H9 (cell line): ENCODE results near the gene LRCOL1. TPM values are rescaled to one million over a fixed set of nuclear protein-coding genes. Genes with fewer than 3 reads are reported as not detected.

Experiments used
- DNase-seq: peaks from one replicate; pipeline ENCODE4 v3.0.0-alpha.2; 2017
- H2AFZ ChIP-seq: one replicate; pipeline ENCODE4 v1.6.1; 2013; ENCODE audit warnings: mild to moderate bottlenecking, low read length, control low read depth, moderate library complexity
- H2AK5ac ChIP-seq: 2 replicates; pipeline ENCODE4 v1.6.1; 2013; ENCODE audit warnings: low read length, control low read depth, mixed read lengths; ENCODE audit not compliant: insufficient read length
- H2BK120ac ChIP-seq: one replicate; pipeline ENCODE4 v1.6.1; 2013; ENCODE audit warnings: low read depth, mild to moderate bottlenecking, low read length, control low read depth, inconsistent platforms; ENCODE audit not compliant: poor library complexity, severe bottlenecking
- H2BK12ac ChIP-seq: 2 replicates; pipeline ENCODE4 v1.6.1; 2013; ENCODE audit warnings: low read length, control low read depth, mixed read lengths, low read depth; ENCODE audit not compliant: insufficient read length
- H2BK15ac ChIP-seq: 2 replicates; pipeline ENCODE4 v1.6.1; 2013; ENCODE audit warnings: low read depth, low read length, control low read depth
- H2BK20ac ChIP-seq: one replicate; pipeline ENCODE4 v1.6.1; 2013; ENCODE audit warnings: low read depth, mild to moderate bottlenecking, low read length, control low read depth, inconsistent platforms; ENCODE audit not compliant: poor library complexity, severe bottlenecking
- H2BK5ac ChIP-seq: 2 replicates; pipeline ENCODE4 v1.6.1; 2013; ENCODE audit warnings: low read length, control low read depth, mixed read lengths; ENCODE audit not compliant: insufficient read length
- H3K14ac ChIP-seq: 2 replicates; pipeline ENCODE4 v1.6.1; 2013; ENCODE audit warnings: low read length, control low read depth; ENCODE audit not compliant: insufficient read depth
- H3K18ac ChIP-seq: 2 replicates; pipeline ENCODE4 v1.6.1; 2013; ENCODE audit warnings: low read depth, mild to moderate bottlenecking, mixed read lengths, low read length, control low read depth; ENCODE audit not compliant: insufficient read length
- H3K23ac ChIP-seq: 2 replicates; pipeline ENCODE4 v1.6.1; 2013; ENCODE audit warnings: low read length, control low read depth, mixed read lengths, low read depth; ENCODE audit not compliant: insufficient read length
- H3K23me2 ChIP-seq: 2 replicates; pipeline ENCODE4 v1.6.1; 2013; ENCODE audit warnings: low read depth, mild to moderate bottlenecking, mixed read lengths, low read length, control low read depth; ENCODE audit not compliant: insufficient read length, poor library complexity, severe bottlenecking
- H3K27ac ChIP-seq: 2 replicates; pipeline ENCODE4 v1.5.1; 2013; ENCODE audit warnings: low read length, control low read depth, mixed read lengths, low read depth; ENCODE audit not compliant: insufficient read length
- H3K27me3 ChIP-seq: 2 replicates; pipeline ENCODE4 v1.6.1; 2013; ENCODE audit warnings: low read length, control low read depth, inconsistent platforms; ENCODE audit not compliant: insufficient read depth
- H3K4ac ChIP-seq: 2 replicates; pipeline ENCODE4 v1.6.1; 2013; ENCODE audit warnings: low read depth, mild to moderate bottlenecking, control low read depth, inconsistent platforms, low read length, moderate library complexity
- H3K4me1 ChIP-seq: 2 replicates; pipeline ENCODE4 v1.6.1; 2013; ENCODE audit warnings: low read length, control low read depth, inconsistent platforms; ENCODE audit not compliant: insufficient read depth
- H3K4me2 ChIP-seq: 2 replicates; pipeline ENCODE4 v1.6.1; 2013; ENCODE audit warnings: low read length, control low read depth, mixed read lengths; ENCODE audit not compliant: insufficient read length, insufficient read depth
- H3K56ac ChIP-seq: 2 replicates; pipeline ENCODE4 v1.6.1; 2013; ENCODE audit warnings: low read depth, mild to moderate bottlenecking, mixed read lengths, low read length, control low read depth; ENCODE audit not compliant: insufficient read length
- H3K79me1 ChIP-seq: 2 replicates; pipeline ENCODE4 v1.6.1; 2013; ENCODE audit warnings: low read depth, mild to moderate bottlenecking, moderate library complexity, low read length, control low read depth, inconsistent platforms; ENCODE audit not compliant: insufficient read depth, poor library complexity, severe bottlenecking
- H3K79me2 ChIP-seq: 2 replicates; pipeline ENCODE4 v1.6.1; 2013; ENCODE audit warnings: low read length, control low read depth, inconsistent platforms; ENCODE audit not compliant: insufficient read depth
- H3K9ac ChIP-seq: 2 replicates; pipeline ENCODE4 v1.6.1; 2013; ENCODE audit warnings: low read length, control low read depth, mixed read lengths; ENCODE audit not compliant: insufficient read length; ENCODE audit errors: extremely low read depth
- H3K9me3 ChIP-seq: one replicate; pipeline ENCODE4 v1.6.1; 2013; ENCODE audit warnings: low read depth, low read length, inconsistent platforms; ENCODE audit not compliant: control insufficient read depth
- H3T11ph ChIP-seq: one replicate; pipeline ENCODE4 v1.6.1; 2013; ENCODE audit warnings: mild to moderate bottlenecking, low read length, control low read depth, inconsistent platforms
- H4K20me1 ChIP-seq: one replicate; pipeline ENCODE4 v1.6.1; 2013; ENCODE audit not compliant: control insufficient read depth, insufficient read length, insufficient read depth
- H4K5ac ChIP-seq: 2 replicates; pipeline ENCODE4 v1.6.1; 2013; ENCODE audit warnings: low read depth, mild to moderate bottlenecking, mixed read lengths, low read length, control low read depth; ENCODE audit not compliant: insufficient read length
- H4K8ac ChIP-seq: replicated peaks from 2 replicates; pipeline ENCODE4 v1.6.1; 2013; ENCODE audit warnings: low read length, control low read depth, mixed read lengths, low read depth; ENCODE audit not compliant: insufficient read length
- H4K91ac ChIP-seq: 2 replicates; pipeline ENCODE4 v1.6.1; 2013; ENCODE audit warnings: low read depth, mild to moderate bottlenecking, moderate library complexity, mixed read lengths, low read length, control low read depth; ENCODE audit not compliant: insufficient read length
- H3K27ac Mint-ChIP-seq, 3 experiments: 2 replicates in 2 of 3; 3 replicates in 1 of 3; pipeline ENCODE4 v1.8.0; 2020 to 2021; ENCODE audit warnings: mixed read lengths in 3 of 3, mild to moderate bottlenecking in 1 of 3, moderate library complexity in 1 of 3
- H3K27me3 Mint-ChIP-seq: 2 replicates; pipeline ENCODE4 v1.8.0; 2021; ENCODE audit warnings: low read depth, mild to moderate bottlenecking, moderate library complexity, mixed read lengths
- H3K36me3 Mint-ChIP-seq, 3 experiments: 2 replicates in 2 of 3; 3 replicates in 1 of 3; pipeline ENCODE4 v1.8.0; 2020 to 2021; ENCODE audit warnings: low read depth in 3 of 3, mixed read lengths in 3 of 3; ENCODE audit not compliant: insufficient read depth in 1 of 3
- H3K4me1 Mint-ChIP-seq, 2 experiments: 2 replicates each; pipeline ENCODE4 v1.8.0; 2020; ENCODE audit warnings: mixed read lengths in 2 of 2
- H3K4me3 Mint-ChIP-seq, 2 experiments: 2 replicates in 1 of 2; 3 replicates in 1 of 2; pipeline ENCODE4 v1.8.0; 2020 to 2021; ENCODE audit warnings: mild to moderate bottlenecking in 2 of 2, mixed read lengths in 2 of 2, moderate library complexity in 1 of 2
- H3K9me3 Mint-ChIP-seq, 2 experiments: 2 replicates in 1 of 2; 3 replicates in 1 of 2; pipeline ENCODE4 v1.8.0; 2020; ENCODE audit warnings: mild to moderate bottlenecking in 2 of 2, mixed read lengths in 2 of 2, moderate library complexity in 1 of 2
- WGBS: extraction: QIAGEN DNeasy Blood & Tissue Kit; methylation state at CpG from one replicate; pipeline ENCODE4 v1.1.7; 2013; ENCODE audit warnings: missing lambda C conversion rate, low lambda C conversion rate, mixed read lengths; ENCODE audit not compliant: insufficient read length; ENCODE audit errors: extremely low coverage; 5-methylcytosine and 5-hydroxymethylcytosine counted together
- total RNA-seq: library from RNA; stranded (reverse); gene quantifications from 2 replicates; pipeline ENCODE4 v1.2.1, GENCODE V29; 2021
- TF ChIP-seq, protein P1 (sequence below): fragments of 200-600 bp; sonication (generic); conservative IDR thresholded peaks from 3 replicates; pipeline ENCODE4 v1.8.0; 2021; ENCODE audit warnings: antibody characterized with exemption, mild to moderate bottlenecking

Gene LRCOL1
- total RNA-seq, 1 experiment from 2014 or later, result not detected

DNA sequence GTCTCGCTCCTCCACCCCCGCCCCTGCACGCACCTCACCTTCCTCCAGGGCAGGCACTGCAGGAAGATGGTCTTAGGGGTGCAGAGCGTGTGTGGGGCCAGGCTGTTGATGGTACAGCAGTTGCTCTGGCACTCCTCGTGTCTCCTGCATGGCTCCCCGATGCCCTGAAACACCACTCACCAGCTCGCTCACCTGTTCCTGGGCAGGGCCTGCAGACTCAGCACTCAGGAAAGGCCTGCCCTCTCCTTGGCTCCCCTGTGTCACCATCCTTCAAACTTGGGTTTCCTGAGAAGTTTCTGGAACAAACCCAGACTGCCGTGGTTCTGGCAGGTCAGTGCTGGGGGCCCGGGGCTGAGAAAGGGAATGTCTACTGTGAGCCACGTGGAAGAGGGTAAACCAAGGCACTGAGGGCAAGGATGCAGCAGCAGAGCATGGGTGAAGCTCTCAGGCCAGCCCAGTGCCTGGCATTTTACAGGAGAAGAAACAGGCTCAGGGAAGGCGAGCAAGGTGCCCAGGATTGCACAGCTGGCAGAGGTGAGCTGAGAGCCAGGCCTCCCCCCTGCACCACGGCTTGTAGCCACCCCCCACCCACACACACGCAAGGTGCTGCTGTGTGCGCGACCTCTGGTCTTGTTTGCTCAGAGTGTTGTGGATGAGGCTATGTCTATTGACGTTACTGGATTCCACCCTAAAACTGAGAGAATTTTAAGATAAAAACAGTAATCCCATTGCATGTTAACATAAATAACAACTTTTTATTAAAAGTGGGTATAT lies 5.5 kb downstream of the LRCOL1 start:
- H3K4ac ChIP-seq, result no peak overlapping the region
- TF ChIP-seq, protein P1, sequence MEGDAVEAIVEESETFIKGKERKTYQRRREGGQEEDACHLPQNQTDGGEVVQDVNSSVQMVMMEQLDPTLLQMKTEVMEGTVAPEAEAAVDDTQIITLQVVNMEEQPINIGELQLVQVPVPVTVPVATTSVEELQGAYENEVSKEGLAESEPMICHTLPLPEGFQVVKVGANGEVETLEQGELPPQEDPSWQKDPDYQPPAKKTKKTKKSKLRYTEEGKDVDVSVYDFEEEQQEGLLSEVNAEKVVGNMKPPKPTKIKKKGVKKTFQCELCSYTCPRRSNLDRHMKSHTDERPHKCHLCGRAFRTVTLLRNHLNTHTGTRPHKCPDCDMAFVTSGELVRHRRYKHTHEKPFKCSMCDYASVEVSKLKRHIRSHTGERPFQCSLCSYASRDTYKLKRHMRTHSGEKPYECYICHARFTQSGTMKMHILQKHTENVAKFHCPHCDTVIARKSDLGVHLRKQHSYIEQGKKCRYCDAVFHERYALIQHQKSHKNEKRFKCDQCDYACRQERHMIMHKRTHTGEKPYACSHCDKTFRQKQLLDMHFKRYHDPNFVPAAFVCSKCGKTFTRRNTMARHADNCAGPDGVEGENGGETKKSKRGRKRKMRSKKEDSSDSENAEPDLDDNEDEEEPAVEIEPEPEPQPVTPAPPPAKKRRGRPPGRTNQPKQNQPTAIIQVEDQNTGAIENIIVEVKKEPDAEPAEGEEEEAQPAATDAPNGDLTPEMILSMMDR, result no peak
- Mint-ChIP-seq H3K36me3 (no peaks in the 10 kb centered on the region; a peak in 1 of 7 replicates), H3K4me3 (no peak overlapping the region), H3K27ac (no peak overlapping the region), H3K9me3 (no peaks in the 10 kb centered on the region; a peak in 3 of 5 replicates), H3K27me3 (peaks cover 94% of the 10 kb centered on the region), H3K4me1 (peaks cover 13 to 19% of the 10 kb centered on the region in 2 experiments)
- H3K27ac ChIP-seq, result no peak overlapping the region
- no peak for DNase-seq
- no peaks in the 10 kb centered on the region for H3K79me1 ChIP-seq
- H3K9ac ChIP-seq, result no peak overlapping the region
- no peak overlapping the region for H2AK5ac ChIP-seq
- H3K9me3 ChIP-seq, result no peaks in the 10 kb centered on the region
- no peaks in the 10 kb centered on the region for H4K20me1 ChIP-seq
- no peak overlapping the region for H3K23ac ChIP-seq
- no CpG with 5 or more reads among the region's 16 CpGs for WGBS
- no peak overlapping the region for H2AFZ ChIP-seq
- H2BK5ac ChIP-seq, result no peak overlapping the region
- H2BK120ac ChIP-seq, result no peak overlapping the region
- H4K5ac ChIP-seq, result no peak overlapping the region
- peaks cover 18% of the 10 kb centered on the region for H3K27me3 ChIP-seq
- H3K23me2 ChIP-seq, result peaks cover 4% of the 10 kb centered on the region
- H3T11ph ChIP-seq, result no peak overlapping the region
- no peak overlapping the region for H3K18ac ChIP-seq
- H3K4me1 ChIP-seq, result no peaks in the 10 kb centered on the region
- no peak overlapping the region for H3K14ac ChIP-seq
- no peak overlapping the region for H4K8ac ChIP-seq
- no peak overlapping the region for H4K91ac ChIP-seq
- H3K56ac ChIP-seq, result no peak overlapping the region
- H3K4me2 ChIP-seq, result no peak overlapping the region
- no peaks in the 10 kb centered on the region for H3K79me2 ChIP-seq
- H2BK12ac ChIP-seq, result no peak overlapping the region
- no peak overlapping the region for H2BK20ac ChIP-seq
- H2BK15ac ChIP-seq, result no peak overlapping the region
